Measurements from ENCODE around the gene NUP188.

NUP188 gene

DNA sequence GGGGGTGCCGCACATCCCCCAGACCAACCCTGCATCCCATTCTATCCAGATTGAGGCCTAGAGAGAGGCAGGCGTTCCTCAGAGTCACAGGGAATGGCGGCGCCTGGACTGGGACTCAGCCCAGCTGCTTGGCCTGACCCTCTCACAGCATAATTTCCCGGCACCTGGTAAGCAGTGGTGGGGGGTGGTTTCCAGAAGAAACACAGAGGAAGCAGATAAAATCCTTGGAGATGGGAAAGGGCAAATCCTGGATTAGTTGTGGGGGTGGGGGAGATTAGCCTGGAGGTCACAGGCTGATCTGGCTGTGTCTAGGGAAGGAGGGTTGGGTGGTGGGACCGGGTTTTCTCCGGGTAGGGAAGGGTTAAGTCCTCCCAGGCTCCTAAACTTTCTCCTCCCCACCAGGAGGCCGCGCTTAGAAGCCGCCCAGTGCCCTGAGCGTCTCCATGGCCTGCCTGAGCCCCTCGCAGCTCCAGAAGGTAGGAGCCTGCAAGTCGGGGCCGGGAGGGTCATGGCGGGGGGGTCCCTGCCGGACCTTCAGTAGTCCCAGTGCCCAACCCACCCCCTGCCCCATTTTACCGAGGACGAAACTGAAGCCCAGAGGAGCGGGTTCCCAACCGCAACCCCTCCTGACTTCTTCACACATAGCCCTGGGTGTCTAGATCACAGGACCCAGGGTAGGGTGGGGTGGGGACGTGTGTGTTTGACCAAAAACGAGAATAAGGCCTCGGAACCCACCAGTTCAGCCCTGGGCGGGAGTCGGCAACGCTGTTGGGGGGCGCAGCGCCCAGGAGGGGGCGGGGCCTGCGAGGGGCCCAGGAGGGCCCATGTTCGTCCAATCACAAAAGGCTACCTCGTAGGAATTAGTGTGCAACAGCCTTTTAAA is 25.4 kb upstream of the NUP188 start:
- H3K4me3 ChIP-seq (ENCODE audit: control insufficient read depth, low read depth, low read length) = peak overlapping the region; percentile 52

DNA sequence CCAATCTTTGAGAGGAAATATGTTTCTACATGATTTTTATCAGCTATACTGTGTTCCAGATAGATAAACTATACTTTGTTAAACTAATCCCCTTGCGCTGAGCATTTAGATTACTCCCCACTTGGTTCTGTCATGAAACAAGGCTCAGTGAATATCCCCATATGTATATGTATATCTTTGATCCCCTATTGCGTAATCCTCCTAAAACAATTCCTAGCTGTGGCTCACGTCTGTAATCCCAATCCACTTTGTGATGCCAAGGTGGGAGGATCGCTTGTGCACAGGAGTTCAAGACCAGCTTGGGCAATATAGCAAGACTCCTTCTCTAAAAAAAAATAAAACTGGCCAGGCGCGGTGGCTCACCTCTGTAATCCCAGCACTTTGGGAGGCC is 24.0 kb upstream of the NUP188 start:
- TF ChIP-seq, protein P1, sequence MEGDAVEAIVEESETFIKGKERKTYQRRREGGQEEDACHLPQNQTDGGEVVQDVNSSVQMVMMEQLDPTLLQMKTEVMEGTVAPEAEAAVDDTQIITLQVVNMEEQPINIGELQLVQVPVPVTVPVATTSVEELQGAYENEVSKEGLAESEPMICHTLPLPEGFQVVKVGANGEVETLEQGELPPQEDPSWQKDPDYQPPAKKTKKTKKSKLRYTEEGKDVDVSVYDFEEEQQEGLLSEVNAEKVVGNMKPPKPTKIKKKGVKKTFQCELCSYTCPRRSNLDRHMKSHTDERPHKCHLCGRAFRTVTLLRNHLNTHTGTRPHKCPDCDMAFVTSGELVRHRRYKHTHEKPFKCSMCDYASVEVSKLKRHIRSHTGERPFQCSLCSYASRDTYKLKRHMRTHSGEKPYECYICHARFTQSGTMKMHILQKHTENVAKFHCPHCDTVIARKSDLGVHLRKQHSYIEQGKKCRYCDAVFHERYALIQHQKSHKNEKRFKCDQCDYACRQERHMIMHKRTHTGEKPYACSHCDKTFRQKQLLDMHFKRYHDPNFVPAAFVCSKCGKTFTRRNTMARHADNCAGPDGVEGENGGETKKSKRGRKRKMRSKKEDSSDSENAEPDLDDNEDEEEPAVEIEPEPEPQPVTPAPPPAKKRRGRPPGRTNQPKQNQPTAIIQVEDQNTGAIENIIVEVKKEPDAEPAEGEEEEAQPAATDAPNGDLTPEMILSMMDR (IDR thresholded peaks at IDR 0.05; ENCODE audit: control insufficient read depth, insufficient read depth, low read depth, low read length, missing control alignments) = no peak
- no peak for DNase-seq (ENCODE audit: low read depth)
- no peak overlapping the region for H3K4me3 ChIP-seq (ENCODE audit: control insufficient read depth, low read depth, low read length)

More for the DNA sequence above, 25.4 kb upstream of the NUP188 start:
- TF ChIP-seq, protein P1 (IDR thresholded peaks at IDR 0.05; ENCODE audit: control insufficient read depth, insufficient read depth, low read depth, low read length, missing control alignments) = no peak
- DNase-seq (ENCODE audit: low read depth) = no peak

DNA sequence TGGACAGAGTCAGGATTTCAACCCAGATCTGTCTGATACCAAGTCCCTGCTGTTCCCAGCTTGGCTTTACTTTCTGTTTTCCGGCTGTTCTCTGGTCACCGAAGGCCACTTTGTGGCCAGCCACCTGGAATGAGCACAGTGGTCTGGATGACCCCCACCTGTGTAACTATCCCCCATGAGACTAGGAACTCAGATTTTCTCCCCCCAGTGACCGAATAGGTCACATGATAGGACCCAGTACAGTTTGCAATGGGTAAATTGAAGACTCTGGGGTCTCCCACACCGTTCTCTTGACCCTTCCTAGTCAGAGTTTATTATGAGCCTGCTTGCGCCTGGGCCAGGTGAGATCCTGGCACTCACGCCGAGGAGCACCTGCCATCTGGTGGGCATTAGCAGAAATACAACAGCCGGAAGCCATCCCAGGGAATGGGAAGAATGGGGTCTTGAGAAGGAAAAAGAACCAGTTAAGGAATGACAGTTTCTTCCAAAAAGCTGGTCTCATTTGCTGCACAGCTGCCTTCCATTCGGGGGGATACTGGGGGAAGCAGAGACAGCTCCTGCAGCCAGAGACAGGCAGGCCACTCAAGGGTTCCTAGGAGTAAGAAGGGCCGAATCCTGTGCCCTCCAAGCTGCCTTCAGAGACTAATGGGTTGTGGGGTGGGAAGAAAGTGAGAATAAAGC is 19.6 kb upstream of the NUP188 start:
- TF ChIP-seq, protein P1 (IDR thresholded peaks at IDR 0.05; ENCODE audit: control insufficient read depth, insufficient read depth, low read depth, low read length, missing control alignments) = peak; percentile 86

DNA sequence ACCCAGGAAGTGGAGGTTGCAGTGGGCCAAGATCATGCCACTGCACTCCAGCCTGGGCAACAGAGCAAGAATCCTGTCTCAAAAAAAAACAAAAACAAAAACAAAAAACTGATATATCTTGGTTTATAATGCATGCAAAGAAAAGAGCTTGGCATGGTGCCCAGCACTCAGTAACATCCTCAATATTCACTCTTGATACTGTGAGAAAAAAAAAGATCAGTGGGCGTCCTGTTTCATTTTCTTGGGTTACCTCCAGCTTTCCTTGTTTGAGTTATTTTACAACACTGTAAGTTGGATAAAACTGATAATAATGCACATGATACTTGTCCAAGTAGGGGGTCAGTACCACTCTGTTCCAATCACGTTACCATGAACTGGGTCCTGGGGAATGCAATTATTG is 18.9 kb upstream of the NUP188 start:
- H3K4me3 ChIP-seq (ENCODE audit: control insufficient read depth, low read depth, low read length) = no peak overlapping the region
- DNase-seq (ENCODE audit: low read depth) = no peak
- TF ChIP-seq, protein P1 (IDR thresholded peaks at IDR 0.05; ENCODE audit: control insufficient read depth, insufficient read depth, low read depth, low read length, missing control alignments) = no peak

More for the DNA sequence above, 19.6 kb upstream of the NUP188 start:
- no peak overlapping the region for H3K4me3 ChIP-seq (ENCODE audit: control insufficient read depth, low read depth, low read length)
- DNase-seq (ENCODE audit: low read depth) = no peak

DNA sequence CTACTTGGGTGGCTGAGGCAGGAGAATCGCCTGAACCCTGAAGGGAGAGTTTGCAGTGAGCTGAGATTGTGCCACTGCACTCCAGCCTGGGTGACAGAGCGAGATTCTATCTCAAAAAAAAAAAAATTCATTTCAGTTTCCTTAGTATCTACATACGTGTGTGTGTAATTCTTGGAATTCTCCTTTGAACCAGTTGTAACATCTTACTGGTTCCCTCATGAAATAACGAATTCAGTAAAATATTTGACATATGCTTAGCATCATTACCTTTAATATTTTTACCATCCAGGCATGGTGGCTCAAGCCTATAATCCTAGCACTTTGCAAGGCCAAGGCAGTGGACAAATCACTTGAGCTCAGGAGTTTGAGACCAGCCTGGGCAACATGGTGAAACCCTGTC is 17.9 kb upstream of the NUP188 start:
- no peak overlapping the region for H3K4me3 ChIP-seq (ENCODE audit: control insufficient read depth, low read depth, low read length)
- no peak for DNase-seq (ENCODE audit: low read depth)
- TF ChIP-seq, protein P1 (IDR thresholded peaks at IDR 0.05; ENCODE audit: control insufficient read depth, insufficient read depth, low read depth, low read length, missing control alignments) = no peak

DNA sequence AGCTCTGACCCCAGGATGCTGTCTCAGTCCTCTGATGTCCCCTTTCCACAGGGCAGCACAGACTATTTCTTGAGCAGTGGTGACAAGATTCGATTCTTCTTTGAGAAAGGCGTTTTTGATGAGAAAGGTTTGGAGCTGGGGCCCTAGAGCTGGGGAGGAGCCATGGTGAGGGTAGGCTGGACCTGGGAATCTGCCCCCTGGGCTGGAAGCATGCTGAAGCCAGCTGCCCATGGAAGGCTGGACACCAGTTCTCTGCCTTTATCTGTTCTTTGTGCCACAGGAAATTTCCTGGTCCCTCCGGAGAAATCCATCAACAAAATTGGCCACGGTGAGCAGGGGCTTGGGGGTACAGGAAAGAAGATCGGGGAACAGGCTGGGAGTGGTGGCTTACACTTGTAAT is 13.8 kb upstream of the NUP188 start:
- no peak overlapping the region for H3K4me3 ChIP-seq (ENCODE audit: control insufficient read depth, low read depth, low read length)
- DNase-seq (ENCODE audit: low read depth) = no peak
- TF ChIP-seq, protein P1 (IDR thresholded peaks at IDR 0.05; ENCODE audit: control insufficient read depth, insufficient read depth, low read depth, low read length, missing control alignments) = no peak
